Activated T-helper 1 cell treated with anti-CD3 and anti-CD28 coated beads, Interleukin-2, amount 50 U/mL, for 16 hours (primary cell): ENCODE results near the gene MLXIPL.
"Not testable (repeated sequence)": the region's sequence is repeated elsewhere in the genome, so short reads cannot be mapped to it uniquely, and the experiment has no call there.

ENCODE experiments used
- DNase-seq, 2 donors: peaks; one replicate each; pipeline ENCODE4 v3.0.0-alpha.2; 2020; ENCODE audit warnings: low read depth in 1 of 2, low spot score in 1 of 2

The MLXIPL gene

DNA sequence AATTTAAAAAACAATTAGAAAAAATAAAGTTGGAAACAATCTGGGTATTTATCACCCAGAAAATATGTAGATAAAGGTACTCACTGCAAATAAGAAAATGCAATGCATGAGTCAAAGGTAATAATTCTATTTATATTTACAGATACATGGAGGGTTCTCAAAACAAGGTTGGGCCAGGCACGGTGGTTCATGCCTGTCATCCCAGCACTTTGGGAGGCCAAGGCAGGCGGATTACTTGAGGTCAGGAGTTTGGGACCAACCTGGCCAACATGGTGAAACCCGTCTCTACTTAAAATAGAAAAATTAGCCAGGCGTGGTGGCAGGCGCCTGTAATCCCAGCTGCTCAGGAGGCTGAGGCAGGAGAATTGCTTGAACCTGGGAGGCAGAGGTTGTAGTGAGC, 74.2 kb downstream of the MLXIPL start:
- not testable (repeated sequence) for DNase-seq

DNA sequence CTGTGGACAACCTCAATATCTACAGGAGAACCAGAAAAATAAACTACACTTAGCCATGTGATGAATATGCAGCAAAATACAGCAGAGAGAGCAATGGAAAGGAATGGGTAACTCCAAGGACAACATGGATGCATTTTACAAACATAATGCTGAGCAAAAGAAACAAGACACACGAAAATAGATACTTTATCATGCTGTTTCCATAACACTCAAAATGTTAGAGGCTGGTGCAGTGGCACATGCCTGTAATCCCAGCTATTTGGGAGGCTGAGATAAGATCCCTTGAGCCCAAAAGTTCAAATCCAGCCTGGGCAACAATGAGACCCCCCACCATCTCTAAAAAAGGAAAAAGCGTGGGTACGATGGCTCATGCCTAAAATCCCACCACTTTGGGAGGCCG, 75.1 kb downstream of the MLXIPL start:
- DNase-seq: no peak

DNA sequence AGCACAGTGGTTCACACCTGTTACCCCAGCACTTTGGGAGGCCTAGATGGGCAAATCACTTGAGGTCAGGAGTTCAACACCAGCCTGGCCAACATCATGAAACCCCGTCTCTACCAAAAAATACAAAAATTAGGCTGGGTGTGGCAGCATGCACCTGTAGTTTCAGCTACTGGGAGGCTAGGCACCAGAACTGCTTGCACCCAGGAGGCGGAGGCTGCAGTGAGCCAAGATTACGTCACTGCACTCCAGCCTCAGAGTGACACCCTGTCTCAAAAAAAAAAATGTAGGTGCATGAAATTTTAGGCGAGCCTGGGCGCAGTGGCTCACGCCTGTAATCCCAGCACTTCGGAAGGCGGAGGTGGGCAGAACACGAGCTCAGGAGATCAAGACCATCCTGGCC, 76.5 kb downstream of the MLXIPL start:
- DNase-seq: no peak

DNA sequence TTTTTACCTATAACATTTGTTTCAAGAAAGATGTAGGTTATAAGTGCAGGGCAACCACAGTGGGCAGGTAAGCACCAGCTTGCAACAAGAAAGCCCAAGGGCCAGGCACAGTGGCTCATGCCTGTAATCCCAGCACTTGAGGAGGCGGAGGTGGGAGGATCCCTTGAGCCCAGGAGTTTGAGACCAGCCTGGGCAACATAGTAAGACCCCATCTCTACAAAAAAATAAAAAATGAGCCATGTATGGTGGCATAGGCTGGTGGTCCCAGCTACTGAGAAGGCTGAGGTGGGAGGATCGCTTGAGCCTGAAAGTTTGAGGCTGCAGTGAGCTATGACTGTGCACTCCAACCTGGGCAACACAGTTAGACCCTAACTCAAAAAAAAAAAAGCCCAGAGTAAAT, 79.6 kb downstream of the MLXIPL start:
- DNase-seq: no peak
